Measurements from ENCODE around the gene CRYBG2. TPM values are rescaled to one million over a fixed set of nuclear protein-coding genes. Genes with fewer than 3 reads are reported as not detected.

Gene CRYBG2
- total and polyA plus RNA-seq, 10 donors: 0.87 to 3.4 (median 1.2) TPM; not detected in 5

DNA sequence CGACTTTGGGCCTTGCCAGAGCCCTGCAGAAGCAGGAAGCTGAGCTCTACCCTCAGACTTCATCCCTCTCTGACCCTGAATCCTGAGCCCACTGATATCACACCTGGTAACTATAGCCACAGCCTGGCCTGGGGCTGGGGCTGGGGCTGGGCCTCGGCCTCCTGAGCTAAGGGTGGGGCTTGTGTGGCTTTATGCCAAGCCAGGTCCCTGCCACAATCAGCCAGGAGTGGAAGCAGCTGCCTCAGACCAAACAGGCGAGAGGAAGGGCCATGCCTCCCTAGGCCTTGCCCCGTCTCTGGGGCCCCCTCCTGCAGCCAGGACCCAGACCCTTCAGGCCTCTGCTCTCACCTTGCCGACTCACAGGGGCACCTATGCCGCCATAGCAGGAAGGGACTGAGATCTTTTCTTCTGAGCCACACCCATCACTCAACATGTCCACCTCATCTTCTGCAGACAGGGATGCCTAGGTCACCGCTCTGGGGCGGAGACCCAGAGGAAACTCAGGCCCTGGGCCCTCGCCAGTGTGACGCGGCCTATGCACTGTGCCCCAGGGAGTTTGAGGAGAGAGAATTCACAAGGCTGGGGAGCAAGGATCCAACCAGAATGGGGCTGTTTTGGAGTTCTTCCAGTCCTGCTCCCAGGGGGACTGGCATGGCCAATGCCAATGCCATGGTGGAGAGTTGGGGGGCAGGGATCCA lies 53.2 kb downstream of the CRYBG2 start:
- Histone ChIP-seq H3K4me1 (peaks cover 1 to 50% (median 11%) of the 10 kb centered on the region in 6 donors), H3K27me3 (replicated peaks in 1 of 7) (no peaks in the 10 kb centered on the region), H3K4me3 (no peak overlapping the region), H3K27ac (no peak overlapping the region), H3K9me3 (no peaks in the 10 kb centered on the region), H3K36me3 (peaks cover 0 to 37% (median 4%) of the 10 kb centered on the region in 6 donors)
- TF ChIP-seq, protein P1, sequence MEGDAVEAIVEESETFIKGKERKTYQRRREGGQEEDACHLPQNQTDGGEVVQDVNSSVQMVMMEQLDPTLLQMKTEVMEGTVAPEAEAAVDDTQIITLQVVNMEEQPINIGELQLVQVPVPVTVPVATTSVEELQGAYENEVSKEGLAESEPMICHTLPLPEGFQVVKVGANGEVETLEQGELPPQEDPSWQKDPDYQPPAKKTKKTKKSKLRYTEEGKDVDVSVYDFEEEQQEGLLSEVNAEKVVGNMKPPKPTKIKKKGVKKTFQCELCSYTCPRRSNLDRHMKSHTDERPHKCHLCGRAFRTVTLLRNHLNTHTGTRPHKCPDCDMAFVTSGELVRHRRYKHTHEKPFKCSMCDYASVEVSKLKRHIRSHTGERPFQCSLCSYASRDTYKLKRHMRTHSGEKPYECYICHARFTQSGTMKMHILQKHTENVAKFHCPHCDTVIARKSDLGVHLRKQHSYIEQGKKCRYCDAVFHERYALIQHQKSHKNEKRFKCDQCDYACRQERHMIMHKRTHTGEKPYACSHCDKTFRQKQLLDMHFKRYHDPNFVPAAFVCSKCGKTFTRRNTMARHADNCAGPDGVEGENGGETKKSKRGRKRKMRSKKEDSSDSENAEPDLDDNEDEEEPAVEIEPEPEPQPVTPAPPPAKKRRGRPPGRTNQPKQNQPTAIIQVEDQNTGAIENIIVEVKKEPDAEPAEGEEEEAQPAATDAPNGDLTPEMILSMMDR (IDR thresholded peaks at IDR 0.05 in 8 of 11, conservative IDR thresholded peaks at IDR 0.05 in 3 of 11): no peak
- TF ChIP-seq POLR2A (IDR thresholded peaks at IDR 0.05) (no peak), POLR2AphosphoS5 (IDR thresholded peaks at IDR 0.05) (no peak)
- intact Hi-C loops (cut with DNase I; ENCODE audit: low total_unique reads): no loop called here
- peak; percentile 61 for DNase-seq
- WGBS, 5 donors: 84 to 95% (median 91%) methylated on average over 6 to 11 of the region's 11 CpGs

DNA sequence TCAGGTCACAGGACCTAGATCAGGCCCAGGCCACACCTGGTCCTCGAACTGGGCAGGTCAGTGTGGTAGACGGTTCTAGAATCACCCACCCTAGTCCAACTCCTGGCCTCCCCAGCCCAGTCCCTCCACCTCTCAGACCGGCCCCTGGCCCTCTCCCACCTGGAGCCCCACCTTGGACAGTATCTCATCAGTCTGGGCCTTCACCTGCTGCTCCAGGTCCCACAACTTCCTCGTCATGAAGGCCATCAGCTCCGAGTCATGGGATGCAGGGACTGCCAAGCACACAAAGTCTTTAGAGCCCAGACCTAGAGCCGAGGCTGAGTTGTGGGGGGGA lies 56.2 kb downstream of the CRYBG2 start:
- Histone ChIP-seq H3K27ac (peak overlapping the region in 1 of 8 donors; percentile 26), H3K4me3 (no peak overlapping the region), H3K4me1 (peaks cover 0 to 35% (median 8%) of the 10 kb centered on the region in 6 donors), H3K36me3 (peaks cover 0 to 62% (median 4%) of the 10 kb centered on the region in 6 donors), H3K27me3 (replicated peaks in 1 of 7) (no peaks in the 10 kb centered on the region), H3K9me3 (no peaks in the 10 kb centered on the region)
- intact Hi-C loops (cut with DNase I; ENCODE audit: low total_unique reads): no loop called here
- DNase-seq: no peak
- no peak for TF ChIP-seq POLR2A (IDR thresholded peaks at IDR 0.05)
- TF ChIP-seq, protein P1 (IDR thresholded peaks at IDR 0.05 in 8 of 11, conservative IDR thresholded peaks at IDR 0.05 in 3 of 11): no peak
- TF ChIP-seq POLR2AphosphoS5 (IDR thresholded peaks at IDR 0.05): no peak
- 70 to 79% (median 76%) methylated on average over 6 of the region's 6 CpGs for WGBS, 5 donors

DNA sequence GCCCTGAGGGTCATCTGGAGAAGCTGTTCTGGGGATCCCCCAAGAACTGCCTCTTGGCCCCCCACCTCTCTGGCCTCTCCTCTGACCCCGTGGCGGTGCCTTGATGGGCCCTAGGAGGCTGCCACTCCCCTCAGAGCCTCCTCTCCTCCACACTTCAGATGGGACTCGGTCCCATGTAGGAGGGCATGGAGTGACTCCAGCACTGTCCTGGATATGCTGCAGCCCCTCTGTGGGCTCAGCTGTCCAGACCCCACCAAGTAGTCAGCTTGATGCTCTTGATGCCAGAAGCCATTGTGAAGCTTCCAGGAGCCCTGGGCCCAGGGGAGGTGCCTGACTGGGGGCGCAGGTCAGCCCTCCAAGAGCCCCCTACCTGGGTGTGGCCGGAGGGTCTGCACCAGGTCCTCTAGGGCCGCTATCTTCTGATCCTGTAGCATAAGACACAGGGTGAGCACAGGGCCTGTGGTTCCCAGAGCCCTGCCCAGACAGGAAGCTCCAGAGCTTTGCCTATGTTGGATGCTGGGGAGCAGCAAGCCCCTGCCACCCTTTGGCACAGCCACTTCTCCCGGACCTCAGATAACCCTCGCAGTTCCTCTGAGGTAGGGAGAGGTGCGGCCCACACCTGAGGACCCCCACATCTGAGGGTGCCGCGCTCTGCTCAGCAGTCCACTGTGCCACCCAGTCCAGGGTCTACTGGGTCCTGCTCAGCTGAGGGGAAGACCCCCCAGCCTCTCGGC lies 56.7 kb downstream of the CRYBG2 start:
- intact Hi-C loops (cut with DNase I; ENCODE audit: low total_unique reads): no loop called here
- DNase-seq: peak; percentile 57
- peak overlapping the region in 1 of 8 donors; percentile 26 for H3K27ac ChIP-seq

More for the DNA sequence above, 56.7 kb downstream of the CRYBG2 start:
- H3K36me3 ChIP-seq: peaks cover 0 to 63% (median 4%) of the 10 kb centered on the region in 6 donors
- no peak overlapping the region for H3K4me3 ChIP-seq
- 91 to 100% (median 94%) methylated on average over 5 to 12 of the region's 12 CpGs for WGBS, 5 donors
- peaks cover 1 to 40% (median 13%) of the 10 kb centered on the region in 6 donors for H3K4me1 ChIP-seq
- no peaks in the 10 kb centered on the region for H3K9me3 ChIP-seq
- no peaks in the 10 kb centered on the region for H3K27me3 ChIP-seq (replicated peaks in 1 of 7)
- TF ChIP-seq POLR2A (IDR thresholded peaks at IDR 0.05) (no peak), POLR2AphosphoS5 (IDR thresholded peaks at IDR 0.05) (no peak)
- TF ChIP-seq, protein P1 (IDR thresholded peaks at IDR 0.05 in 8 of 11, conservative IDR thresholded peaks at IDR 0.05 in 3 of 11): no peak

All from spleen (tissue), 11 donors.